Nucleus accumbens (tissue), 56 donors: ENCODE results near the gene ORMDL1.

ENCODE experiments used
- DNase-seq, 56 donors: peaks; one replicate each; lab custom pipeline; 2025; lab: John Stamatoyannopoulos, UW

Gene ORMDL1

GRCh38 chr2:189783927-189784867, at the start of gene ORMDL1, which contains the start of gene PMS1:
Gene ORMDL1, minus strand, starts transcription at chr2:189784339. Its CDS starts 1,744 bp downstream, at chr2:189782595.
Gene PMS1, plus strand, starts transcription at chr2:189784450. Its CDS starts 7,360 bp downstream, at chr2:189791810.
- DNase-seq, result peak; percentile 68 to 99 (median 94)

- DNase-seq, result no peak
Measured at GRCh38 chr2:189830510-189830909, 46.4 kb upstream of the ORMDL1 start.

- DNase-seq, result no peak
Measured at GRCh38 chr2:189829102-189829833, 45.1 kb upstream of the ORMDL1 start.

GRCh38 chr2:189826039-189826438, 41.9 kb upstream of the ORMDL1 start:
- DNase-seq, result no peak

- no peak for DNase-seq
Measured at GRCh38 chr2:189824694-189825396, 40.7 kb upstream of the ORMDL1 start.

GRCh38 chr2:189821953-189822748, 38.0 kb upstream of the ORMDL1 start:
- DNase-seq, result no peak

- DNase-seq, result no peak
Measured at GRCh38 chr2:189819297-189819704, 35.2 kb upstream of the ORMDL1 start.

- DNase-seq, result no peak
Measured at GRCh38 chr2:189818249-189819038, 34.3 kb upstream of the ORMDL1 start.

- no peak for DNase-seq
Measured at GRCh38 chr2:189803431-189803830, 19.3 kb upstream of the ORMDL1 start.

GRCh38 chr2:189802396-189802912, 18.3 kb upstream of the ORMDL1 start:
- no peak for DNase-seq

GRCh38 chr2:189799531-189799930, 15.4 kb upstream of the ORMDL1 start:
- DNase-seq, result no peak

GRCh38 chr2:189799030-189799331, 14.8 kb upstream of the ORMDL1 start:
- no peak for DNase-seq

GRCh38 chr2:189798312-189799029, 14.3 kb upstream of the ORMDL1 start:
- DNase-seq, result no peak

- peak in 2 of 56 donors; percentile 2 to 8 for DNase-seq
Measured at GRCh38 chr2:189797902-189798301, 13.8 kb upstream of the ORMDL1 start.

- DNase-seq, result no peak
Measured at GRCh38 chr2:189794310-189794709, 10.2 kb upstream of the ORMDL1 start.

- DNase-seq, result no peak
Measured at GRCh38 chr2:189791338-189792042, 7.4 kb upstream of the ORMDL1 start.

GRCh38 chr2:189783451-189783926, 650 bp downstream of the ORMDL1 start:
- DNase-seq, result no peak
